ENCODE results near the gene CD302. TPM values are rescaled to one million over a fixed set of nuclear protein-coding genes. Genes with fewer than 3 reads are reported as not detected.
"Not testable (repeated sequence)": the region's sequence is repeated elsewhere in the genome, so short reads cannot be mapped to it uniquely, and the experiment has no call there.

CD302 gene
- total RNA-seq, 2 experiments from 2014 or later: 0.40 to 0.50 TPM

DNA sequence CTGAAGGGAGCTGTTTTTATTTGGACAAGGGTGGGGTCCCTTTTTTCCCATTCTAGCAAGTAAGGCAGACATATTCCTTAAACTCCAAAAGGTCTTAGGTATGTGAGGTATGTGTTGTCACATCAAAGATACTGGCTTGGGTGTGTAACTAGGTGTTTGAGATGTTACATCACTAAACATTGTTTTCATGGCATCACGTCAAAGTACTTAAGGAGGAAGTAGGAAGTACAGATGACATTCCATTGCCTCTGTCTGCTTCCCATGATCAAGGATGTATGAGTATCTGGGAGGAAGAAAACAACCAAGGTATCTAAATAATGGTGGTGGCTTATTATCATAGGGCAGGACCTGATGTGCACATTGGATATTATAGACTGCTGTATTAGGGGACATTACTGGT lies 39.3 kb downstream of the CD302 start:
- no peak overlapping the region for H3K4me3 Mint-ChIP-seq
- H3K9me3 Mint-ChIP-seq: no peaks in the 10 kb centered on the region
- POLR2A ChIA-PET: interaction anchor here (0.7 to 1.2 kb wide), 2 partner anchors 25 to 46 kb away, joined by 4 to 5 read pairs; partner anchors contain the start of gene MARCHF7
- no peak for DNase-seq
- no peak overlapping the region for H3K27ac Mint-ChIP-seq
- CTCF ChIA-PET: no interaction called here
- H3K36me3 Mint-ChIP-seq (ENCODE audit: low read depth): peaks cover 48% of the 10 kb centered on the region
- H3K4me1 Mint-ChIP-seq: peaks cover 5% of the 10 kb centered on the region
- H3K27me3 Mint-ChIP-seq: no peaks in the 10 kb centered on the region

DNA sequence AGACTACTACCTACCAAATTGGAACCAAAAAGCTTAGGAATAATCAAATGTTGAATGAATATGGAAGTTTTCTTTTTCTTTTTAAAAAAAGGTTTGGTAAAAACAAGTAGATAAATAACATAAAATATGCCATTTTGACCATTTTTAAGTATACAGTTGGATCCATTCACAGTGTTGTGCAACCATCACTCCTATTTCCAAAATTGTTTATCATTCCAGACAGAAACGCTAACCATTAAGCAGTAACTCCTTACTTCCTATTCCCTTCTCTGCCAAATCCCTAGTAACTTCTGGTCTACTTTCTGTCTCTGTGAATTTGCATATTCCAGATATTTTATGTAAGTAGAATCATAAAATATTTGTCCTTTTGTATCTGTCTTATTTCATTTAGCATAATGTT lies 39.8 kb downstream of the CD302 start:
- POLR2A ChIA-PET: no interaction called here
- Mint-ChIP-seq H3K27ac (no peak overlapping the region), H3K4me3 (no peak overlapping the region), H3K4me1 (peaks cover 5% of the 10 kb centered on the region), H3K27me3 (no peaks in the 10 kb centered on the region), H3K36me3 (ENCODE audit: low read depth) (peaks cover 43% of the 10 kb centered on the region), H3K9me3 (no peaks in the 10 kb centered on the region)
- CTCF ChIA-PET: no interaction called here
- no peak for DNase-seq

DNA sequence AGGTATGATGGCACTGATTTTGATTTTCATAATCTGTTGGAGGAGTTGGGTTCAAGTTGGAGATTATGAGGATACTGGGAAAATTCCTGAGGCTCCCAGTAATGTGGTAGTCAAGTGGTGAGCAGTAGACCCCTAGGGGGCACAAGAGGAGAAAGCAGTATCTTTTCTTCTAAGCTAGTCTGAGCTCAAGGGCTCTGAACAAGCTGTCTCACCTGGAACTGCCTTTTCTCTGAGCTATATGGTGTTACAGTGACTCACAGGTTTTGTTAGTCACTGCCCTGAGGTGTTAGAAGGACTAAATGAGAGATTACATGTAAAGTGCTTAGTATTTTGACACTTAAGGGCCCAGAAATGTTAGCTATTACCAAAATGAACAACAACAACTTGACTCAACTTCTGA lies 42.2 kb downstream of the CD302 start:
- H3K36me3 Mint-ChIP-seq (ENCODE audit: low read depth): peaks cover 35% of the 10 kb centered on the region
- no peak overlapping the region for H3K4me3 Mint-ChIP-seq
- no peak overlapping the region for H3K27ac Mint-ChIP-seq
- CTCF ChIA-PET: interaction anchor here (0.9 kb wide), 2 partner anchors 10 to 43 kb away, joined by 3 to 5 read pairs; partner anchors contain the start of gene MARCHF7
- peaks cover 10% of the 10 kb centered on the region for H3K4me1 Mint-ChIP-seq
- H3K27me3 Mint-ChIP-seq: no peaks in the 10 kb centered on the region
- H3K9me3 Mint-ChIP-seq: no peaks in the 10 kb centered on the region
- no peak for DNase-seq
- POLR2A ChIA-PET: interaction anchor here (0.9 to 1.1 kb wide), 2 partner anchors 9 to 44 kb away, joined by 4 to 5 read pairs; partner anchors contain the start of gene MARCHF7

DNA sequence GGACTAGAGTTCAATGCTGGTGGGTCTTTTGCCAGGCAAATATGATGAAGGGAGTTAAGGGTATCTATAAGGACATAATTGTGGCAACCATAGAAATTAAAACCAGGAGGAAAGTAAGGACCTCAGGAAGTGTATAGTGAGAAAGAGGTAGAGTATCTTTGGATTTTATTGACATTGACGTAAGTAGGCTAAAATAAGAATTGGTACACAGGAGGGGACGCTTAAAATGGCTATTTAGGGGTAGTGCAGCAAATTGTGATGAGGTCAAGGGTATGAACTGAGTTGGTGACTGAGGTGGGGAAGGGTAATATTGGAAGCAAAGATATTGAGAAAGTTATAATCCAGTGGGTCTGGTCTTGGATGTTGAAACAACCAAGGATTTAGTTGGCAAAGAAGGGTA lies 43.0 kb downstream of the CD302 start:
- ChIA-PET POLR2A (no interaction called here), CTCF (no interaction called here)
- Mint-ChIP-seq H3K4me3 (no peak overlapping the region), H3K27ac (no peak overlapping the region), H3K4me1 (peaks cover 8% of the 10 kb centered on the region), H3K9me3 (no peaks in the 10 kb centered on the region), H3K27me3 (no peaks in the 10 kb centered on the region), H3K36me3 (ENCODE audit: low read depth) (peaks cover 28% of the 10 kb centered on the region)
- DNase-seq: no peak

DNA sequence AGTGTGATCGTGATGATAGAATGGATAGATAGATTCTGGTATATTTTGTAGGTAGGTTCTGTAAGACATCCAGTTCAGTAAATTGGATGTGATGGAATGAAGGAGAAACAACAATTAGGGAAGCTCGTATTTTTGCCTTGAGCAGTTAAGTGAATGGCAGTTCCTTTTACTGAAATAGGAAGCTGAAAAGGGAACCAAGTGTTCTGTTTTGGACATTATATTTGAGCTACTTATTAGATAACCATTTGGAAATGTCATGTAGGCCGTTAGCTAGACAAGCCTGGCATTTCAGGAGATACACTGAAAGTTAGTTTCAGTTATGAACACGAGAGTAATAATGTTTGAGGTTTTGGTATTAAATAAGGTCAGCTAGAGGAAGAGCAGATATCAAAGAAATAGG lies 44.2 kb downstream of the CD302 start:
- peaks cover 8% of the 10 kb centered on the region for H3K4me1 Mint-ChIP-seq
- H3K4me3 Mint-ChIP-seq: no peak overlapping the region
- H3K36me3 Mint-ChIP-seq (ENCODE audit: low read depth): peaks cover 25% of the 10 kb centered on the region
- CTCF ChIA-PET: no interaction called here
- H3K9me3 Mint-ChIP-seq: no peaks in the 10 kb centered on the region
- no peak for DNase-seq
- H3K27me3 Mint-ChIP-seq: no peaks in the 10 kb centered on the region
- POLR2A ChIA-PET: interaction anchor here (0.9 kb wide), 1 partner anchor 42 kb away, joined by 3 read pairs; the partner anchor contains the start of gene MARCHF7
- H3K27ac Mint-ChIP-seq: no peak overlapping the region

DNA sequence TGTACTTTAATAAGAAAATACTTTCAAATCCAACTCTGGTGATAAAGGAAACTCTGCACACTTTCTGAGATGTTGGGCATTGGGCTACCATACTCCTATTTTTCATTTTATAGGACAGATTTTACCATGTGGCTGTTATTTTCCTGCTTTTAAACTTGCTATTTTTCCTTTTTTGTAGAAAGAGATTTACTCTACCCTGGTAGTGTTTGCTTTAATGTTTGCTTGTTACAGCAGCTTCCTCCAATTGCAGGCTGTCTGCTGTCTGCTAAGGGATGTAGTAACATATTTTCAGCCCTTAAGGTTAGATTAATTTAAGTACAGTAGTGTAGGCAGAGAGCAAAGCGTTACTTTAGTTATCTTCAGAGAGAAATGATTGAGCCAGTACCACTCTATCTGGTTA lies 47.1 kb downstream of the CD302 start:
- no peaks in the 10 kb centered on the region for H3K27me3 Mint-ChIP-seq
- H3K4me3 Mint-ChIP-seq: no peak overlapping the region
- CTCF ChIA-PET: no interaction called here
- H3K36me3 Mint-ChIP-seq (ENCODE audit: low read depth): peaks cover 34% of the 10 kb centered on the region
- H3K27ac Mint-ChIP-seq: no peak overlapping the region
- peaks cover 8% of the 10 kb centered on the region for H3K4me1 Mint-ChIP-seq
- DNase-seq: no peak
- POLR2A ChIA-PET: no interaction called here
- H3K9me3 Mint-ChIP-seq: no peaks in the 10 kb centered on the region

DNA sequence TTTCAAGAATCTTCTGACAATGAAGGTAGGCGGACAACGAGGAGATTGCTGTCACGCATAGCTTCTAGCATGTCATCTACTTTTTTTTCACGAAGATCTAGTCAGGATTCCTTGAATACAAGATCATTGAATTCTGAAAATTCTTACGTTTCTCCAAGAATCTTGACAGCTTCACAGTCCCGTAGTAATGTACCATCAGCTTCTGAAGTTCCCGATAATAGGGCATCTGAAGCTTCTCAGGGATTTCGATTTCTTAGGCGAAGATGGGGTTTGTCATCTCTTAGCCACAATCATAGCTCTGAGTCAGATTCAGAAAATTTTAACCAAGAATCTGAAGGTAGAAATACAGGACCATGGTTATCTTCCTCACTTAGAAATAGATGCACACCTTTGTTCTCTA lies 49.9 kb downstream of the CD302 start:
- CTCF ChIA-PET: no interaction called here
- no peak for DNase-seq
- Mint-ChIP-seq H3K27me3 (no peaks in the 10 kb centered on the region), H3K4me1 (peaks cover 8% of the 10 kb centered on the region), H3K36me3 (ENCODE audit: low read depth) (peaks cover 54% of the 10 kb centered on the region), H3K4me3 (no peak overlapping the region), H3K27ac (no peak overlapping the region), H3K9me3 (no peaks in the 10 kb centered on the region)
- POLR2A ChIA-PET: no interaction called here

DNA sequence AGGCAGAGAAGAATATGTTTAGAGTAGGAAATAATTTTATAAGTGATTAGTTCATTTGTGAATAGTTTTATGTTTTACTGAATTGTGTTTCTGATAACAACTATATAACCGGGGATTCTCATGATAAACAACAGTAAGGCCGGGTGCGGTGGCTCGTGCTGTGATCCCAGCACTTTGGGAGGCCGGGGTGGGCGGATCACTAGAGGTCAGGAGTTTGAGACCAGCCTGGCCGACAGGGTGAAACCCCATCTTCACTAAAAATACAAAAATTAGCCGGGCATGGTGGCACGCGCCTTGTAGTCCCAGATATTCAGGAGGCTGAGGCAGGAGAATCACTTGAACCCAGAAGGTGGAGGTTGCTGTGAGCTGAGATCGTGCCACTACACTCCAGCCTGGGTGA lies 52.8 kb downstream of the CD302 start:
- POLR2A ChIA-PET, CTCF ChIA-PET, H3K27me3 Mint-ChIP-seq, H3K4me1 Mint-ChIP-seq, H3K9me3 Mint-ChIP-seq, DNase-seq, H3K4me3 Mint-ChIP-seq, H3K27ac Mint-ChIP-seq: not testable (repeated sequence)
- peaks cover 65% of the 10 kb centered on the region for H3K36me3 Mint-ChIP-seq (ENCODE audit: low read depth)

DNA sequence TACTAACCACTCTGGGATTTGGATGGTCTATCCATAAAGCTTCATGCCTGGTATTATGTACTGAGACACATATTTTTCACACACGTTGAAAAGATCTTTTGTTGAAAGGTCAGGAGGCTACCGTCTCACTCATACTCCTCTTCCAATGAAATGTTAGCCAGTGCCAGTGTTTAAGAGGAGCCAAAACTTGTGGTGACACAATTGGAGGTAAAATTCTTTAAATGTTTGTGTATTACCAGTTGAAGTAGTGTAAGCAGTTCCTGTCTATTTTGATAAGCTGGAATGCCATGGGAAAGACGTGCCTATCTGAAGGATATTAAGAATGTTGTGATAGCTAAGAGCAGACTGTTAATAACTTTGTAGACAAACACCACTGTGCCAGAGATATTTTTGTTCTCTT lies 53.6 kb downstream of the CD302 start:
- CTCF ChIA-PET: no interaction called here
- Mint-ChIP-seq H3K9me3 (no peaks in the 10 kb centered on the region), H3K27ac (no peak overlapping the region), H3K27me3 (no peaks in the 10 kb centered on the region), H3K4me1 (peaks cover 4% of the 10 kb centered on the region), H3K36me3 (ENCODE audit: low read depth) (peaks cover 64% of the 10 kb centered on the region), H3K4me3 (no peak overlapping the region)
- POLR2A ChIA-PET: interaction anchor here (2.0 kb wide), 1 partner anchor 32 kb away, joined by 9 read pairs; the partner anchor contains the start of gene MARCHF7
- no peak for DNase-seq

DNA sequence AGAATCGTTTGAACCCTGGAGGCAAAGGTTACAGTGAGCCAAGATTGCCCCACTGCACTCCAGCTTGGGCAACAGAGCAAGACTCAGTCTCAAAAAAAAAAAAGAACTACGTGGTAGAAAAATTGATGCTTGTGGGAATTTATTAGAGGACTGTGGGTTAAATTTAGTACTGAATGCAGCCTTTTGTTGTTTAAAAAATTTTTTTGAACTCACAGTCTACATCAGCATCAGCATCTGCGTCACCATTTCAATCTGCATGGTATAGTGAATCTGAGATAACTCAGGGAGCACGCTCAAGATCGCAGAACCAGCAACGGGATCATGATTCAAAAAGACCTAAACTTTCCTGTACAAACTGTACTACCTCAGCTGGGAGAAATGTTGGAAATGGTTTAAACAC lies 55.2 kb downstream of the CD302 start:
- Mint-ChIP-seq H3K36me3 (ENCODE audit: low read depth) (peaks cover 66% of the 10 kb centered on the region), H3K4me3 (no peak overlapping the region), H3K9me3 (no peaks in the 10 kb centered on the region), H3K27me3 (no peaks in the 10 kb centered on the region), H3K4me1 (peaks cover 4% of the 10 kb centered on the region), H3K27ac (no peak overlapping the region)
- DNase-seq: no peak
- POLR2A ChIA-PET: interaction anchor here (2.0 kb wide), 1 partner anchor 30 kb away, joined by 9 read pairs; the partner anchor contains the start of gene MARCHF7
- CTCF ChIA-PET: no interaction called here

DNA sequence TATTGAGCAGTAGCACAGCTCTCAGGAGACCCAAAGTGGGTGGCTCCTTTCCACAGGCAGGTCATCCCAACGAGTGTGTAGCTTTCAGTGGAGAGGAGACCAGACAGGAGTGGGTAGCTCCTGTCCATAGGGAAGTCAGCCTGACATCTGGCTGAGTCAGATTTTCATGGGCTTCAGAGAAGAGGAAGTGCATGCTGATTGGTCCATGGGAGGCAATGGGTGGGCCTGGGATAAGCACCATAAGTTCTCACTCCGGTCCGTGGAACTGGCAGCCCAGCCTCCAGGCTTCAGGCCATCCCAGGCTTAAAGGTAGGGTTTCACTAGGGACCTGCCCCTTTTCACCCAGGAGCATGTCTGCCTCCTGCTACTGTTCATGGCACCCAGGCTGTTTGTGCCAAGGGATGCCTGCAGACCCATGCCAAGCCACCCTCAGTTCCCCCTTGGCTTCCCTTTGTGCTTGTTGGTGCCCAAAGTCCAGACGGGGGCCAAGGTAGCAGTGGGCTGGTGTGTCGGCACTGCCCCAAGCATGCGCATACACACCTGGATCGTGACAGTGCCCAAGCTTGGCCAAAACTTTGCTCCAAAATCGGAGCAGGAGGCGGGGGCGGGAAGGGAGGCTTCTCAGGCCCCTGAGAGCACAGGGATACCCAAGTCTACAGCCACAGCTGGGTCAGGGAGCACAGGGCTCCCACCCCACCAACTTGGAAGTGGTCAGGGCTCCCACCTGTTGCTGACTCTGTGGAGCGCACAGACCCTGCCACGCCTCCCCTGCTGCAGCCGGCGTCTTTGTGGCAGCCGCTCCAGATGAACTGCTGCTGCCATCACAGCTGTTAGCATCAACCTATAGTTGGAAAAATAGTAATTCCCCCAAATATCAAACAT lies 59.3 kb downstream of the CD302 start:
- no peaks in the 10 kb centered on the region for H3K27me3 Mint-ChIP-seq

DNA sequence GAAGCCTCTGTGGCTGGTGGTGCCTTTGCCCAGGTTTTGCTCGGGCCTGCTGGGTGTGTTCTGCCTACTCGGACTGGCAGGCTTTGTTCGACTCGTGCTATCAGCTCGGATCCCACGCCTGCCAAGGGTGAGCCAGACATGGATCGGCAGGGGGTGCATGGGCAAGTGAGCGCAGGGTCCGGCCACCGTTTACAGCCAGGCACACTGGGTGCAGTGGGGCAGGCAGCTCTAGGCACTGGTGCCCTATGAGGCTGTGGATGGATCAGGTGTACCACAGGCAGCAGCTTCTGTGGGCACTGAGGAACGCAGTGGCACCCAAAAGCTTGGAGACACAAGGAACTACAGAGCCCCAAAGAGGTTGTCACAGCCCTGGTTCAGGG lies 60.1 kb downstream of the CD302 start:
- Mint-ChIP-seq H3K27ac (no peak overlapping the region), H3K9me3 (no peaks in the 10 kb centered on the region), H3K4me1 (peaks cover 18% of the 10 kb centered on the region), H3K27me3 (no peaks in the 10 kb centered on the region), H3K36me3 (ENCODE audit: low read depth) (peaks cover 70% of the 10 kb centered on the region), H3K4me3 (no peak overlapping the region)
- no peak for DNase-seq
- CTCF ChIA-PET: interaction anchor here (1.3 kb wide), 1 partner anchor 26 kb away, joined by 3 read pairs; no protein-coding TSS in a partner anchor
- POLR2A ChIA-PET: interaction anchor here (0.6 to 0.9 kb wide), 3 partner anchors 26 to 1257 kb away, joined by 4 read pairs; partner anchors contain the start of gene MARCHF7

More for the DNA sequence above, 59.3 kb downstream of the CD302 start:
- Mint-ChIP-seq H3K9me3 (no peaks in the 10 kb centered on the region), H3K36me3 (ENCODE audit: low read depth) (peaks cover 72% of the 10 kb centered on the region), H3K27ac (no peak overlapping the region), H3K4me3 (no peak overlapping the region), H3K4me1 (peaks cover 18% of the 10 kb centered on the region)
- ChIA-PET POLR2A (interaction anchor here (0.7 kb wide), 1 partner anchor 27 kb away, joined by 4 read pairs; the partner anchor contains the start of gene MARCHF7), CTCF (no interaction called here)
- DNase-seq: no peak

DNA sequence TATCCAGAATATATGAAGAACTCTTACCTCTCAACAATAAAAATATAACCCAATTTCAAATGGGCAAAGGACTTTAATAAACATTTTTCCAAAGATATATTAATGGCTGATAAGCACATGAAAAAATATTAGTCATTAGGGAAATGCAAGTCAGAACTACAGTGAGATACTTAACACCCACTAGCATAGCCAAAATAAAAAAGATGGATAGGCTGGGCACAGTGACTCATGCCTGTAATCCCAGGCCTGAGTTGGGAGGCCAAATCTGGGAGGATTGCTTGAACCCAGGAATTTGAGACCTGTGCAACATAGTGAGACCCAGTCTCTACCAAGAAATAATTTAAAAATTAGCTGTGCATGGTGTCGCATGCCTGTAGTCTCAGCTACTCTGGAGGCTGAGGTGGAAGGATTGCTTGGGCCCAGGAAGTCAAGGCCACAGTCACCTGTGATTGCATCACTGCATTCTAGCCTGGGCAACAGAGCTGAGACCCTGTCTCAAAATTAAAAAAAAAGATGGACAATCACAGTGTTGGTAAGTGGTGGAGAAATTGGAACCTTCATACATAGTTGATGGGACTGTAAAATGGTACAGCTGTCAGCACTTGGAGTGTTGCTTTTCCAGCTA lies 60.6 kb downstream of the CD302 start:
- Mint-ChIP-seq H3K27me3 (no peaks in the 10 kb centered on the region), H3K27ac (no peak overlapping the region), H3K4me3 (no peak overlapping the region), H3K4me1 (peaks cover 18% of the 10 kb centered on the region), H3K36me3 (ENCODE audit: low read depth) (peaks cover 68% of the 10 kb centered on the region), H3K9me3 (no peaks in the 10 kb centered on the region)
- ChIA-PET CTCF (interaction anchor here (1.3 kb wide), 1 partner anchor 25 kb away, joined by 3 read pairs; no protein-coding TSS in a partner anchor), POLR2A (interaction anchor here (0.6 to 0.9 kb wide), 2 partner anchors 32 to 1256 kb away, joined by 4 read pairs; no protein-coding TSS in a partner anchor)
- no peak for DNase-seq
